Activated T-helper 2 cell treated with anti-CD3 and anti-CD28 coated beads, Interferon-gamma antibody, Interleukin-2, Interleukin-4, amounts not matched to agents 10 μg/mL and 5 μg/mL and 100 μg/mL, durations not matched to agents 14 hours and 24 hours and 36 hours (primary cell): Measurements from ENCODE around the gene TOMM5. TPM values are rescaled to one million over a fixed set of nuclear protein-coding genes. Genes with fewer than 3 reads are reported as not detected.

Experiments
- DNase-seq: peaks from one replicate; pipeline ENCODE4 v3.0.0; 2021; ENCODE audit warnings: low spot score
- H3K27ac Mint-ChIP-seq: one replicate; pipeline ENCODE4 v1.8.0; 2021; ENCODE audit warnings: mixed read lengths
- H3K27me3 Mint-ChIP-seq: one replicate; pipeline ENCODE4 v1.8.0; 2021; ENCODE audit warnings: low read depth, mixed read lengths
- H3K36me3 Mint-ChIP-seq: one replicate; pipeline ENCODE4 v1.8.0; 2021; ENCODE audit warnings: low read depth, mixed read lengths
- H3K4me1 Mint-ChIP-seq: one replicate; pipeline ENCODE4 v1.8.0; 2021; ENCODE audit warnings: low read depth, mixed read lengths
- H3K4me3 Mint-ChIP-seq: one replicate; pipeline ENCODE4 v1.8.0; 2021; ENCODE audit warnings: low read depth, mild to moderate bottlenecking, moderate library complexity, mixed read lengths
- H3K9me3 Mint-ChIP-seq: one replicate; pipeline ENCODE4 v1.8.0; 2021; ENCODE audit warnings: mixed read lengths
- intact Hi-C: fragments of 100-400 bp; cut with micrococcal nuclease; formaldehyde crosslinking; loops from one replicate; pipeline ENCODE4 v1.15.1; 2023
- total RNA-seq: library from RNA; stranded (reverse); gene quantifications from 2 replicates; pipeline ENCODE4 v1.2.3, GENCODE V29; 2022

The TOMM5 gene
- total RNA-seq, 1 donor from 2014 or later, result 153 TPM

GRCh38 chr9:37623267-37623666 lies 30.9 kb upstream of the TOMM5 start:
- no peak for DNase-seq
- H3K27me3 Mint-ChIP-seq, result peaks cover 9% of the 10 kb centered on the region
- no peaks in the 10 kb centered on the region for H3K36me3 Mint-ChIP-seq
- intact Hi-C loops, result no loop called here
- no peak overlapping the region for H3K4me3 Mint-ChIP-seq
- H3K27ac Mint-ChIP-seq, result no peak overlapping the region
- no peaks in the 10 kb centered on the region for H3K4me1 Mint-ChIP-seq
- H3K9me3 Mint-ChIP-seq, result no peaks in the 10 kb centered on the region

GRCh38 chr9:37622462-37622861 lies 30.1 kb upstream of the TOMM5 start:
- H3K36me3 Mint-ChIP-seq, result no peaks in the 10 kb centered on the region
- intact Hi-C loops, result no loop called here
- H3K4me1 Mint-ChIP-seq, result no peaks in the 10 kb centered on the region
- DNase-seq, result no peak
- no peak overlapping the region for H3K4me3 Mint-ChIP-seq
- H3K27ac Mint-ChIP-seq, result no peak overlapping the region
- H3K9me3 Mint-ChIP-seq, result no peaks in the 10 kb centered on the region
- H3K27me3 Mint-ChIP-seq, result peaks cover 9% of the 10 kb centered on the region

- intact Hi-C loops, result no loop called here
- Mint-ChIP-seq H3K4me1 (no peaks in the 10 kb centered on the region), H3K27me3 (peaks cover 6% of the 10 kb centered on the region), H3K36me3 (no peaks in the 10 kb centered on the region), H3K27ac (no peak overlapping the region), H3K9me3 (no peaks in the 10 kb centered on the region), H3K4me3 (no peak overlapping the region)
- DNase-seq, result no peak
Observed at GRCh38 chr9:37621273-37622121, 29.1 kb upstream of the TOMM5 start.

GRCh38 chr9:37620396-37620795 lies 28.0 kb upstream of the TOMM5 start:
- H3K4me1 Mint-ChIP-seq, result no peaks in the 10 kb centered on the region
- no peak overlapping the region for H3K4me3 Mint-ChIP-seq
- peaks cover 6% of the 10 kb centered on the region for H3K27me3 Mint-ChIP-seq
- H3K9me3 Mint-ChIP-seq, result no peaks in the 10 kb centered on the region
- no peaks in the 10 kb centered on the region for H3K36me3 Mint-ChIP-seq
- no peak for DNase-seq
- no peak overlapping the region for H3K27ac Mint-ChIP-seq
- intact Hi-C loops, result no loop called here

GRCh38 chr9:37619806-37620205 lies 27.4 kb upstream of the TOMM5 start:
- peaks cover 6% of the 10 kb centered on the region for H3K27me3 Mint-ChIP-seq
- no peaks in the 10 kb centered on the region for H3K9me3 Mint-ChIP-seq
- H3K27ac Mint-ChIP-seq, result no peak overlapping the region
- no peaks in the 10 kb centered on the region for H3K36me3 Mint-ChIP-seq
- intact Hi-C loops, result no loop called here
- no peaks in the 10 kb centered on the region for H3K4me1 Mint-ChIP-seq
- no peak overlapping the region for H3K4me3 Mint-ChIP-seq
- no peak for DNase-seq

GRCh38 chr9:37618817-37619216 lies 26.4 kb upstream of the TOMM5 start:
- Mint-ChIP-seq H3K4me3 (no peak overlapping the region), H3K9me3 (no peaks in the 10 kb centered on the region), H3K36me3 (no peaks in the 10 kb centered on the region), H3K27me3 (peaks cover 7% of the 10 kb centered on the region), H3K4me1 (no peaks in the 10 kb centered on the region), H3K27ac (no peak overlapping the region)
- DNase-seq, result no peak
- intact Hi-C loops, result no loop called here

- peaks cover 9% of the 10 kb centered on the region for H3K27me3 Mint-ChIP-seq
- H3K9me3 Mint-ChIP-seq, result no peaks in the 10 kb centered on the region
- DNase-seq, result no peak
- H3K27ac Mint-ChIP-seq, result no peak overlapping the region
- no peak overlapping the region for H3K4me3 Mint-ChIP-seq
- intact Hi-C loops, result no loop called here
- no peaks in the 10 kb centered on the region for H3K36me3 Mint-ChIP-seq
- no peaks in the 10 kb centered on the region for H3K4me1 Mint-ChIP-seq
Observed at GRCh38 chr9:37617832-37618231, 25.4 kb upstream of the TOMM5 start.

GRCh38 chr9:37617161-37617560 lies 24.8 kb upstream of the TOMM5 start:
- Mint-ChIP-seq H3K4me3 (no peak overlapping the region), H3K9me3 (no peaks in the 10 kb centered on the region)

GRCh38 chr9:37611961-37612360 lies 19.6 kb upstream of the TOMM5 start:
- no peaks in the 10 kb centered on the region for H3K9me3 Mint-ChIP-seq
- H3K4me3 Mint-ChIP-seq, result no peak overlapping the region
- H3K36me3 Mint-ChIP-seq, result no peaks in the 10 kb centered on the region
- H3K27ac Mint-ChIP-seq, result no peak overlapping the region
- DNase-seq, result no peak
- intact Hi-C loops, result no loop called here
- no peaks in the 10 kb centered on the region for H3K4me1 Mint-ChIP-seq
- H3K27me3 Mint-ChIP-seq, result peaks cover 28% of the 10 kb centered on the region

More at GRCh38 chr9:37617161-37617560, 24.8 kb upstream of the TOMM5 start:
- intact Hi-C loops, result no loop called here
- H3K36me3 Mint-ChIP-seq, result no peaks in the 10 kb centered on the region
- no peak for DNase-seq
- peaks cover 9% of the 10 kb centered on the region for H3K27me3 Mint-ChIP-seq
- no peaks in the 10 kb centered on the region for H3K4me1 Mint-ChIP-seq
- no peak overlapping the region for H3K27ac Mint-ChIP-seq

GRCh38 chr9:37611014-37611413 lies 18.6 kb upstream of the TOMM5 start:
- DNase-seq, result no peak
- Mint-ChIP-seq H3K27me3 (peaks cover 33% of the 10 kb centered on the region), H3K27ac (no peak overlapping the region), H3K4me3 (no peak overlapping the region), H3K9me3 (no peaks in the 10 kb centered on the region), H3K36me3 (no peaks in the 10 kb centered on the region), H3K4me1 (no peaks in the 10 kb centered on the region)
- intact Hi-C loops, result no loop called here

- peaks cover 35% of the 10 kb centered on the region for H3K27me3 Mint-ChIP-seq
Observed at GRCh38 chr9:37609735-37610397, 17.5 kb upstream of the TOMM5 start.

GRCh38 chr9:37608250-37608649 lies 15.9 kb upstream of the TOMM5 start:
- intact Hi-C loops, result no loop called here

More at GRCh38 chr9:37609735-37610397, 17.5 kb upstream of the TOMM5 start:
- H3K9me3 Mint-ChIP-seq, result no peaks in the 10 kb centered on the region
- no peak for DNase-seq
- no peaks in the 10 kb centered on the region for H3K36me3 Mint-ChIP-seq
- no peak overlapping the region for H3K4me3 Mint-ChIP-seq
- no peak overlapping the region for H3K27ac Mint-ChIP-seq
- intact Hi-C loops, result no loop called here
- no peaks in the 10 kb centered on the region for H3K4me1 Mint-ChIP-seq

GRCh38 chr9:37604296-37604695 lies 11.9 kb upstream of the TOMM5 start:
- DNase-seq, result no peak
- H3K9me3 Mint-ChIP-seq, result no peaks in the 10 kb centered on the region
- intact Hi-C loops, result no loop called here
- no peaks in the 10 kb centered on the region for H3K4me1 Mint-ChIP-seq
- peaks cover 42% of the 10 kb centered on the region for H3K27me3 Mint-ChIP-seq
- H3K27ac Mint-ChIP-seq, result no peak overlapping the region
- no peaks in the 10 kb centered on the region for H3K36me3 Mint-ChIP-seq
- H3K4me3 Mint-ChIP-seq, result no peak overlapping the region

More at GRCh38 chr9:37608250-37608649, 15.9 kb upstream of the TOMM5 start:
- Mint-ChIP-seq H3K36me3 (no peaks in the 10 kb centered on the region), H3K9me3 (no peaks in the 10 kb centered on the region), H3K4me3 (no peak overlapping the region), H3K27ac (no peak overlapping the region), H3K4me1 (no peaks in the 10 kb centered on the region), H3K27me3 (peaks cover 36% of the 10 kb centered on the region)
- DNase-seq, result no peak
